A673 (cell line): ENCODE measurements around the gene WDR5B. TPM values are rescaled to one million over a fixed set of nuclear protein-coding genes. Genes with fewer than 3 reads are reported as not detected.

ENCODE experiments used
- BruUV-seq: library from RNA; stranded (reverse); fragments of 400-500 nt; replicated peaks from 2 replicates; lab custom pipeline; 2021; lab: Mats Ljungman, UMichigan
- CTCF ChIA-PET: fragments of 300-600 bp; sonication (Branson Sonifier 250); formaldehyde crosslinking; loops from one replicate; lab custom pipeline; 2022; ENCODE audit warnings: antibody characterized with exemption; lab: Charles Lee
- POLR2A ChIA-PET: fragments of 300-600 bp; sonication (Branson Sonifier 250); formaldehyde crosslinking; loops from one replicate; lab custom pipeline; 2022; ENCODE audit warnings: antibody characterized with exemption; ENCODE audit not compliant: low non-redundant PET; lab: Charles Lee
- DNase-seq: peaks from one replicate; pipeline ENCODE4 v3.0.0-alpha.2; 2015; ENCODE audit warnings: low spot score
- H3K27ac ChIP-seq: fragments of 200-600 bp; sonication (generic); 2 replicates; pipeline ENCODE4 v1.5.1; 2016; ENCODE audit warnings: mixed run types, low read depth, mild to moderate bottlenecking, mixed read lengths, antibody characterized with exemption, low read length; ENCODE audit not compliant: poor library complexity, severe bottlenecking
- H3K27me3 ChIP-seq: fragments of 200-600 bp; sonication (generic); replicated peaks from 2 replicates; pipeline ENCODE4 v1.6.1; 2017; ENCODE audit warnings: mixed run types, low read depth, mild to moderate bottlenecking, mixed read lengths, antibody characterized with exemption, low read length; ENCODE audit not compliant: insufficient read depth, poor library complexity
- H3K36me3 ChIP-seq: fragments of 200-600 bp; sonication (generic); 2 replicates; pipeline ENCODE4 v1.6.1; 2016; ENCODE audit warnings: mixed run types, mild to moderate bottlenecking, mixed read lengths, antibody characterized with exemption, low read length; ENCODE audit not compliant: insufficient read depth, poor library complexity, severe bottlenecking
- H3K4me1 ChIP-seq: fragments of 200-600 bp; sonication (generic); 2 replicates; pipeline ENCODE4 v1.6.1; 2017; ENCODE audit warnings: mixed run types, mild to moderate bottlenecking, mixed read lengths, antibody characterized with exemption, low read length; ENCODE audit not compliant: insufficient read depth, poor library complexity, severe bottlenecking
- H3K4me3 ChIP-seq: fragments of 200-600 bp; sonication (generic); 2 replicates; pipeline ENCODE4 v1.5.1; 2016; ENCODE audit warnings: low read depth, mixed run types, mild to moderate bottlenecking, mixed read lengths, low read length; ENCODE audit not compliant: poor library complexity, severe bottlenecking
- H3K9me3 ChIP-seq: fragments of 200-600 bp; sonication (generic); 2 replicates; pipeline ENCODE4 v1.6.1; 2016; ENCODE audit warnings: mixed run types, low read depth, mild to moderate bottlenecking, mixed read lengths, antibody characterized with exemption, low read length; ENCODE audit not compliant: poor library complexity, severe bottlenecking
- CTCF ChIP-seq: fragments of 300-800, 200-600 bp; sonication (generic); conservative IDR thresholded peaks from 2 replicates; pipeline ENCODE4 v1.5.1; 2017; ENCODE audit warnings: low read depth, mild to moderate bottlenecking, antibody characterized with exemption, low read length, moderate library complexity, mixed read lengths
- EZH2 ChIP-seq: fragments of 200-600 bp; sonication (generic); IDR thresholded peaks from 2 replicates; pipeline ENCODE4 v1.6.1; 2017; ENCODE audit warnings: borderline replicate concordance, low read depth, mild to moderate bottlenecking, mixed read lengths, antibody characterized with exemption, low read length; ENCODE audit not compliant: poor library complexity, severe bottlenecking
- intact Hi-C: fragments of 100-400 bp; cut with micrococcal nuclease; formaldehyde crosslinking; loops from one replicate; pipeline ENCODE4 v1.10.0; 2022; ENCODE audit not compliant: unreplicated experiment
- total RNA-seq: library from RNA; stranded (reverse); gene quantifications from 2 replicates; pipeline ENCODE4 v1.2.3, GENCODE V29; 2021

The WDR5B gene
- total RNA-seq, 1 experiment from 2014 or later, result 4.6 TPM

- ChIA-PET CTCF (no interaction called here), POLR2A (no interaction called here)
- H3K4me1 ChIP-seq, result no peaks in the 10 kb centered on the region
- DNase-seq, result no peak
- H3K4me3 ChIP-seq, result no peak overlapping the region
- TF ChIP-seq EZH2 (no peak), CTCF (no peak)
- H3K9me3 ChIP-seq, result no peaks in the 10 kb centered on the region
- intact Hi-C loops, result no loop called here
- no TSS peak for BruUV-seq
- no peaks in the 10 kb centered on the region for H3K27me3 ChIP-seq
- H3K36me3 ChIP-seq, result peaks cover 31% of the 10 kb centered on the region
- no peak overlapping the region for H3K27ac ChIP-seq
Measured at GRCh38 chr3:122407946-122408345, 7.9 kb downstream of the WDR5B start.

GRCh38 chr3:122406198-122406597, 9.7 kb downstream of the WDR5B start:
- Histone ChIP-seq H3K27me3 (no peaks in the 10 kb centered on the region), H3K9me3 (no peaks in the 10 kb centered on the region), H3K36me3 (peaks cover 36% of the 10 kb centered on the region), H3K4me3 (no peak overlapping the region), H3K4me1 (no peaks in the 10 kb centered on the region), H3K27ac (no peak overlapping the region)
- BruUV-seq, result no TSS peak
- DNase-seq, result no peak
- intact Hi-C loops, result no loop called here
- TF ChIP-seq EZH2 (no peak), CTCF (no peak)
- ChIA-PET POLR2A (no interaction called here), CTCF (no interaction called here)

DNA sequence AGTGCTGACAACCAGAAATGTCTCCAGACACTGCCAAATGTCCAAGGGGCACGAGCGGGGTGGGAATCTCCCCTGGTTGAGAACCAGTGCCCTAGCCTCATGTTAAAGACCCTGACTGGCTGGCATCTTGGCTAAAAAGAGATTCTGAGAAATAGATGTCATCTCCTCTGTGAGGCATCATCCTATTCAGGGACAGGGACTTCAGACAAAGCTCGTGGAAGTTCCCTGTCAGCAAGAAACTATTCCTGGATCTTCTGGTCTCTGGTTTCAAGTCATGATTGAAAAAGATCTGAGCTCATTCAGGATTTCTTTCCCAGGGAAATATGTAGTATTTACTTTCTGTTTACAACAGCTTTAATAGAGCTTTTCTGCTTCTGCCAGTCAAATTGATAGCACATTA, 10.8 kb downstream of the WDR5B start:
- TF ChIP-seq EZH2 (no peak), CTCF (no peak)
- ChIA-PET CTCF (no interaction called here), POLR2A (no interaction called here)
- intact Hi-C loops, result no loop called here
- no peak overlapping the region for H3K27ac ChIP-seq
- no TSS peak for BruUV-seq
- no peaks in the 10 kb centered on the region for H3K27me3 ChIP-seq
- no peaks in the 10 kb centered on the region for H3K4me1 ChIP-seq
- H3K9me3 ChIP-seq, result no peaks in the 10 kb centered on the region
- DNase-seq, result no peak
- H3K4me3 ChIP-seq, result no peak overlapping the region
- H3K36me3 ChIP-seq, result peaks cover 33% of the 10 kb centered on the region
